A549 (cell line): ENCODE data around the gene MAGI1. TPM values are rescaled to one million over a fixed set of nuclear protein-coding genes. Genes with fewer than 3 reads are reported as not detected.

Experiments used
- ATAC-seq, 2 experiments: fragments of 200-7000 bp in 1 of 2; fragments of >200 bp in 1 of 2; cut with Nextera tagmentation in 1 of 2; cut with Tn5 transposase in 1 of 2; 3 replicates each; pipeline versions ENCODE4 v1.8.0 to v1.9.1; 2018 to 2020; ENCODE audit warnings: mild to moderate bottlenecking in 1 of 2, moderate library complexity in 1 of 2
- CTCF ChIA-PET: fragments of 300-600 bp; sonication (Branson Sonifier 250); formaldehyde crosslinking; extraction: SDS; loops from one replicate; lab custom pipeline; 2021; ENCODE audit warnings: antibody characterized with exemption, inconsistent platforms; lab: Yijun Ruan, JAX
- POLR2A ChIA-PET: fragments of 350-600 bp; formaldehyde crosslinking; extraction: SDS; loops from one replicate; lab custom pipeline; 2021; ENCODE audit warnings: antibody characterized with exemption, inconsistent platforms; lab: Yijun Ruan, JAX
- DNase-seq, 2 experiments: peaks; one replicate each; pipeline versions ENCODE4 v3.0.0 to v3.0.0-alpha.2; 2011 to 2016; ENCODE audit warnings: low read depth in 1 of 2, low spot score in 1 of 2
- FAIRE-seq: peaks from 2 replicates; lab custom pipeline; 2011; peaks lifted over from hg19 to GRCh38; lab: Jason Lieb, UNC
- H3K27ac ChIP-seq, 2 experiments: fragments of >200 bp; sonication (Bioruptor Twin); formaldehyde crosslinking; 3 replicates each; pipeline ENCODE4 v1.5.1; 2016 to 2017
- H3K4me1 ChIP-seq: fragments of >200 bp; sonication (Bioruptor Twin); formaldehyde crosslinking; 3 replicates; pipeline ENCODE4 v1.6.1; 2016
- H3K4me2 ChIP-seq: fragments of >200 bp; sonication (Bioruptor Twin); formaldehyde crosslinking; 3 replicates; pipeline ENCODE4 v1.6.1; 2016
- H3K4me3 ChIP-seq: fragments of >200 bp; sonication (Bioruptor Twin); formaldehyde crosslinking; 3 replicates; pipeline ENCODE4 v1.5.1; 2016
- H3K9me3 ChIP-seq: fragments of >200 bp; sonication (Bioruptor Twin); formaldehyde crosslinking; 3 replicates; pipeline ENCODE4 v1.6.1; 2016
- BCL3 ChIP-seq: fragments of >200 bp; sonication (Bioruptor Twin); formaldehyde crosslinking; IDR thresholded peaks from 3 replicates; pipeline ENCODE4 v1.6.1; 2016
- CBX2 ChIP-seq: fragments of 200-600 bp; sonication (generic); IDR thresholded peaks from 2 replicates; pipeline ENCODE4 v1.6.1; 2016; ENCODE audit warnings: low read depth, mild to moderate bottlenecking, borderline replicate concordance
- CBX8 ChIP-seq: fragments of 200-600 bp; sonication (generic); IDR thresholded peaks from 2 replicates; pipeline ENCODE4 v1.6.1; 2016
- CHD4 ChIP-seq: fragments of 200-600 bp; sonication (generic); IDR thresholded peaks from 2 replicates; pipeline ENCODE4 v1.6.1; 2016; ENCODE audit warnings: antibody characterized with exemption, mild to moderate bottlenecking, borderline replicate concordance
- CTCF ChIP-seq: fragments of >200 bp; sonication (Bioruptor Twin); formaldehyde crosslinking; IDR thresholded peaks from 3 replicates; pipeline ENCODE4 v1.5.1; 2016
- ELK1 ChIP-seq: fragments of 150-350 bp; IDR thresholded peaks from 2 replicates; pipeline ENCODE4 v1.6.1; 2014; ENCODE audit warnings: low read depth, mild to moderate bottlenecking, low read length
- FOSB ChIP-seq: fragments of 250-450 bp; sonication (Bioruptor Pico); IDR thresholded peaks from 2 replicates; pipeline ENCODE4 v1.5.0; 2020; ENCODE audit warnings: mild to moderate bottlenecking, moderate library complexity
- FOSL2 ChIP-seq, 2 experiments: fragments of 450-650 bp in 1 of 2; fragments of >200 bp in 1 of 2; sonication (Bioruptor Twin) in 1 of 2; formaldehyde crosslinking; IDR thresholded peaks; 2 replicates each; pipeline versions ENCODE4 v1.5.0 to v1.6.1; 2016 to 2020; ENCODE audit warnings: mild to moderate bottlenecking in 1 of 2, moderate library complexity in 1 of 2
- FOXS1 ChIP-seq: fragments of 250-450 bp; sonication (Bioruptor Pico); IDR thresholded peaks from 2 replicates; pipeline ENCODE4 v1.5.0; 2020; ENCODE audit warnings: mild to moderate bottlenecking, moderate library complexity
- JUN ChIP-seq, 2 experiments: fragments of >200 bp; sonication (Bioruptor Twin); formaldehyde crosslinking; IDR thresholded peaks; 2 replicates in 1 of 2; 3 replicates in 1 of 2; pipeline ENCODE4 v1.6.1; 2016 to 2017
- KDM1A ChIP-seq: fragments of 200-600 bp; sonication (generic); IDR thresholded peaks from 2 replicates; pipeline ENCODE4 v1.6.1; 2016; ENCODE audit warnings: low read depth, mild to moderate bottlenecking
- MAFK ChIP-seq: fragments of 450-650 bp; IDR thresholded peaks from 2 replicates; pipeline ENCODE4 v1.6.1; 2014; ENCODE audit not compliant: partially characterized antibody
- MAX ChIP-seq: IDR thresholded peaks from 2 replicates; pipeline ENCODE4 v1.6.1; 2012
- NFE2L2 ChIP-seq: fragments of 150-350 bp; conservative IDR thresholded peaks from 2 replicates; pipeline ENCODE4 v1.6.1; 2014; ENCODE audit warnings: low read length
- NR3C1 ChIP-seq: fragments of >200 bp; sonication (Bioruptor Twin); formaldehyde crosslinking; IDR thresholded peaks from 3 replicates; pipeline ENCODE4 v1.6.1; 2017
- PHF8 ChIP-seq: fragments of 200-600 bp; sonication (generic); IDR thresholded peaks from 2 replicates; pipeline ENCODE4 v1.6.1; 2016; ENCODE audit warnings: low read depth, mild to moderate bottlenecking, antibody characterized with exemption, moderate library complexity, borderline replicate concordance
- POLR2A ChIP-seq: IDR thresholded peaks from 2 replicates; pipeline ENCODE4 v1.6.1; 2012; ENCODE audit warnings: mild to moderate bottlenecking, low read length
- RAD21 ChIP-seq, 2 experiments: fragments of >200 bp in 1 of 2; sonication (Bioruptor Twin) in 1 of 2; formaldehyde crosslinking in 1 of 2; IDR thresholded peaks in 1 of 2; conservative IDR thresholded peaks in 1 of 2; 2 replicates in 1 of 2; 3 replicates in 1 of 2; pipeline ENCODE4 v1.6.1; 2012 to 2018; ENCODE audit warnings: inconsistent platforms in 1 of 2
- RARB ChIP-seq: fragments of 250-450 bp; sonication (Bioruptor Pico); IDR thresholded peaks from 2 replicates; pipeline ENCODE4 v1.8.0; 2021; ENCODE audit warnings: mild to moderate bottlenecking, moderate library complexity
- RCOR1 ChIP-seq: fragments of 150-350 bp; IDR thresholded peaks from 2 replicates; pipeline ENCODE4 v1.6.1; 2014; ENCODE audit warnings: antibody characterized with exemption, low read length, low read depth
- RFX5 ChIP-seq: fragments of 450-650 bp; IDR thresholded peaks from 2 replicates; pipeline ENCODE4 v1.7.1; 2014; ENCODE audit warnings: antibody characterized with exemption, mild to moderate bottlenecking, moderate library complexity
- TFCP2L1 ChIP-seq: fragments of 250-450 bp; sonication (Bioruptor Pico); IDR thresholded peaks from 2 replicates; pipeline ENCODE4 v1.5.0; 2021; ENCODE audit warnings: mild to moderate bottlenecking
- ZC3H11A ChIP-seq: fragments of 450-650 bp; IDR thresholded peaks from 2 replicates; pipeline ENCODE4 v1.6.1; 2014; ENCODE audit warnings: antibody characterized with exemption, mild to moderate bottlenecking
- ZFP36 ChIP-seq: fragments of 450-650 bp; IDR thresholded peaks from 2 replicates; pipeline ENCODE4 v1.6.1; 2014; ENCODE audit warnings: borderline replicate concordance; ENCODE audit not compliant: partially characterized antibody
- WGBS: methylation state at CpG from one replicate; pipeline ENCODE4 v1.1.6; 2017; ENCODE audit errors: missing lambda C conversion rate; 5-methylcytosine and 5-hydroxymethylcytosine counted together
- polyA plus RNA-seq, 4 experiments: library from polyadenylated mRNA; depleted of rRNA in 3 of 4; stranded (reverse); fragments of >200 nt; fragmentation: RNase III in 1 of 4; extraction: RNeasy Plus Mini Kit Qiagen cat#74134 plus additional on column Dnase treatment in 1 of 4; gene quantifications; 2 replicates in 3 of 4; 3 replicates in 1 of 4; pipeline ENCODE4 v1.2.3, GENCODE V29; 2011 to 2017

Gene MAGI1
- polyA plus RNA-seq, 2 of the 4 experiments (the other 2 are of a cell fraction) = 4.7 to 6.6 TPM

GRCh38 chr3:65758876-65759598 is 279.7 kb downstream of the MAGI1 start:
- H3K9me3 ChIP-seq = no peaks in the 10 kb centered on the region
- H3K4me3 ChIP-seq = no peak overlapping the region
- TF ChIP-seq JUN (IDR thresholded peaks at IDR 0.05) = no peak
- TF ChIP-seq FOSL2 (IDR thresholded peaks at IDR 0.05) = no peak
- TF ChIP-seq FOSL2 (CRISPR knock-in tag; IDR thresholded peaks at IDR 0.05) = no peak
- no peak for TF ChIP-seq CHD4
- TF ChIP-seq ELK1 = no peak
- TF ChIP-seq NR3C1 = no peak
- no peak for TF ChIP-seq CBX2
- no peak for TF ChIP-seq FOXS1 (CRISPR knock-in tag)
- no peak for TF ChIP-seq CBX8
- no peak for TF ChIP-seq BCL3
- TF ChIP-seq ZFP36 = no peak
- TF ChIP-seq MAFK = no peak
- TF ChIP-seq TFCP2L1 (CRISPR knock-in tag) = no peak
- TF ChIP-seq CTCF = no peak
- FAIRE-seq (no peak), ATAC-seq (no peak), DNase-seq (no peak)
- no peaks in the 10 kb centered on the region for H3K4me1 ChIP-seq
- CTCF ChIA-PET = interaction anchor here (0.6 kb wide), 1 partner anchor 159 kb away, joined by 3 read pairs; no protein-coding TSS in a partner anchor
- 88% methylated on average over 3 of the region's 3 CpGs for WGBS
- no peak overlapping the region for H3K27ac ChIP-seq
- POLR2A ChIA-PET = no interaction called here
- H3K4me2 ChIP-seq = no peak overlapping the region

- CTCF ChIA-PET = no interaction called here
- no peak for ATAC-seq
- Histone ChIP-seq H3K4me3 (no peak overlapping the region), H3K27ac (no peak overlapping the region), H3K4me1 (no peaks in the 10 kb centered on the region), H3K9me3 (no peaks in the 10 kb centered on the region), H3K4me2 (no peak overlapping the region)
- FAIRE-seq = no peak
- no peak for DNase-seq
- WGBS = 44% methylated on average over 5 of the region's 5 CpGs
- POLR2A ChIA-PET = no interaction called here
- TF ChIP-seq RCOR1 (no peak), KDM1A (no peak), RARB (CRISPR knock-in tag) (no peak), CHD4 (no peak), ZFP36 (no peak), TFCP2L1 (CRISPR knock-in tag) (no peak), NFE2L2 (no peak), FOSB (no peak), JUN (IDR thresholded peaks at IDR 0.05) (no peak), POLR2A (no peak), MAFK (no peak), PHF8 (no peak), RAD21 (conservative IDR thresholded peaks at IDR 0.05 in 1 of 2, IDR thresholded peaks at IDR 0.05 in 1 of 2) (no peak), NR3C1 (no peak), RFX5 (no peak), ZC3H11A (no peak), MAX (no peak), CBX2 (no peak), BCL3 (no peak)
These were observed 280.3 kb downstream of the MAGI1 start for GRCh38 chr3:65758438-65758837.
